HepG2 (cell line): ENCODE data around the gene DENND5A. TPM values are rescaled to one million over a fixed set of nuclear protein-coding genes. Genes with fewer than 3 reads are reported as not detected.

Experiments used
- ZFY ChIP-seq: sonication (generic); formaldehyde crosslinking; IDR thresholded peaks from 2 replicates; pipeline ENCODE4 v1.4.0; 2020; ENCODE audit warnings: missing genetic modification reagents
- ZFYVE20 ChIP-seq: sonication (generic); formaldehyde crosslinking; IDR thresholded peaks from 2 replicates; pipeline ENCODE4 v1.8.0; 2023; ENCODE audit warnings: low read depth, mild to moderate bottlenecking, moderate library complexity, missing genetic modification reagents, borderline replicate concordance
- ZNF629 ChIP-seq: sonication (generic); formaldehyde crosslinking; conservative IDR thresholded peaks from 2 replicates; pipeline ENCODE4 v1.5.0; 2020; ENCODE audit warnings: missing genetic modification reagents
- polyA plus RNA-seq, 8 experiments: library from polyadenylated mRNA; depleted of rRNA in 3 of 8; stranded (reverse) in 7 of 8; unstranded in 1 of 8; fragments of >200 nt; fragmentation: Illumina TruSeq in 4 of 8; extraction: Trizol in 4 of 8; gene quantifications; 2 replicates each; pipeline versions ENCODE4 v1.2.1 to v1.2.3, GENCODE V29; 2011 to 2016; ENCODE audit warnings: low read depth in 4 of 8, missing spikeins in 1 of 8, mixed read lengths in 1 of 8; ENCODE audit not compliant: insufficient read depth in 1 of 8
- total RNA-seq, 5 experiments: library from RNA; depleted of rRNA; stranded (reverse); fragments of >200 nt; fragmentation: Illumina TruSeq; extraction: Trizol; gene quantifications; 2 replicates each; pipeline ENCODE4 v1.2.3, GENCODE V29; 2016; ENCODE audit warnings: low read depth in 1 of 5
- TF ChIP-seq, protein P1 (sequence below): sonication (generic); formaldehyde crosslinking; IDR thresholded peaks from 2 replicates; pipeline ENCODE4 v1.5.0; 2020; ENCODE audit warnings: mild to moderate bottlenecking, missing genetic modification reagents, borderline replicate concordance
- TF ChIP-seq, protein P2 (sequence below): sonication (generic); formaldehyde crosslinking; IDR thresholded peaks from 2 replicates; pipeline ENCODE4 v1.5.0; 2020; ENCODE audit warnings: mild to moderate bottlenecking, missing genetic modification reagents
- TF ChIP-seq, protein P3 (sequence below): sonication (generic); formaldehyde crosslinking; IDR thresholded peaks from 2 replicates; pipeline ENCODE4 v1.4.0; 2020; ENCODE audit warnings: missing genetic modification reagents
- TF ChIP-seq, protein P4 (sequence below): sonication (generic); formaldehyde crosslinking; conservative IDR thresholded peaks from 2 replicates; pipeline ENCODE4 v1.8.1; 2023; ENCODE audit warnings: missing genetic modification reagents
- TF ChIP-seq, protein P5 (sequence below): sonication (generic); formaldehyde crosslinking; IDR thresholded peaks from 2 replicates; pipeline ENCODE4 v1.4.0; 2020; ENCODE audit warnings: missing genetic modification reagents

DENND5A gene
- total and polyA plus RNA-seq, 2 of the 13 experiments (the other 11 are each of a cell fraction or from before 2014, with no cell fraction given): 63.3 to 145 TPM

DNA sequence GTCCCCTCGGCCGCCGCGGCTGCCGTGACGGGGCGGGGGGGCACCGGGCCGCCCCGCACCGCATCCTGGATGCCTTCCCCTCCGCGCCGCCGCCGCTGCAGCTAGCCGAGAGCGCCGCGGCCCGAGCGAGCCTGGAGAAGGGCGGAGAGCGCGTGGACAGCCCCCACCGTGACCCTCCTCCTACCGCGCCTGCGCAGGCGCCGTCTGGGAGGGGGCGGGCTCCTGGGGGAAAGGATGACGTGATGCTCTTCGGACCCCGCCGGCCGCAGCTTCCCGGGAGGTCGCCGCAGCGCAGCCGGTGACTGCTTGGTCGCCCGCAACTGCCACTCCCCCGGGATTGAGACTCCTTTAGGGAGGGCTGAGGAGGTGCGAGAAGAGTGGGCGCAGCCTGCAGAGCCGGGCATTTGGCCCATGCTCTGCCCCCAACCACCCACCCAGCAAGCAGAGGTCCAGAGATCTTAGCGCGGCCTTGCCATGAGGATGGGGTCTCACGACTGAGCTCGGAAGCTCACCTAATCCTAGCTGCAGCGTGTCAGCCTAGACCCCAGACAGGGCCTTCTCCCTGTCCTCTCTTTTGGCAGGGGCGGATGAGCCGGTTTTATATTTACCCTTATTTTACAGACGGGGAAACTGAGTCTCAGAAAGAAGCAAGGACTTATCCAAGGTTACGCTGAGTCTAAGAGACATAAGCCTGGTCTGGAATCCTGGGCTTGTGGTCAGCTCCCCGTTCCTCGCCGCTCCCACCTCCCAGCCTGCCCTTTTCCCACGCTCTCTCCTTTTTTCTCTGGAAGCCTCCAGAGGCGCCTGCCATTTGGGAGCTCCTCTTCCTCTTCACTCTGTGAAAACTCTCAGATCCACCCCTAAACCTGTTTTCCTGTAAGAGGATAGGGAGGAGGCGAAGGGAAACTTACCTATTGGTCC, at the start of gene DENND5A (continued):
- TF ChIP-seq, protein P1, sequence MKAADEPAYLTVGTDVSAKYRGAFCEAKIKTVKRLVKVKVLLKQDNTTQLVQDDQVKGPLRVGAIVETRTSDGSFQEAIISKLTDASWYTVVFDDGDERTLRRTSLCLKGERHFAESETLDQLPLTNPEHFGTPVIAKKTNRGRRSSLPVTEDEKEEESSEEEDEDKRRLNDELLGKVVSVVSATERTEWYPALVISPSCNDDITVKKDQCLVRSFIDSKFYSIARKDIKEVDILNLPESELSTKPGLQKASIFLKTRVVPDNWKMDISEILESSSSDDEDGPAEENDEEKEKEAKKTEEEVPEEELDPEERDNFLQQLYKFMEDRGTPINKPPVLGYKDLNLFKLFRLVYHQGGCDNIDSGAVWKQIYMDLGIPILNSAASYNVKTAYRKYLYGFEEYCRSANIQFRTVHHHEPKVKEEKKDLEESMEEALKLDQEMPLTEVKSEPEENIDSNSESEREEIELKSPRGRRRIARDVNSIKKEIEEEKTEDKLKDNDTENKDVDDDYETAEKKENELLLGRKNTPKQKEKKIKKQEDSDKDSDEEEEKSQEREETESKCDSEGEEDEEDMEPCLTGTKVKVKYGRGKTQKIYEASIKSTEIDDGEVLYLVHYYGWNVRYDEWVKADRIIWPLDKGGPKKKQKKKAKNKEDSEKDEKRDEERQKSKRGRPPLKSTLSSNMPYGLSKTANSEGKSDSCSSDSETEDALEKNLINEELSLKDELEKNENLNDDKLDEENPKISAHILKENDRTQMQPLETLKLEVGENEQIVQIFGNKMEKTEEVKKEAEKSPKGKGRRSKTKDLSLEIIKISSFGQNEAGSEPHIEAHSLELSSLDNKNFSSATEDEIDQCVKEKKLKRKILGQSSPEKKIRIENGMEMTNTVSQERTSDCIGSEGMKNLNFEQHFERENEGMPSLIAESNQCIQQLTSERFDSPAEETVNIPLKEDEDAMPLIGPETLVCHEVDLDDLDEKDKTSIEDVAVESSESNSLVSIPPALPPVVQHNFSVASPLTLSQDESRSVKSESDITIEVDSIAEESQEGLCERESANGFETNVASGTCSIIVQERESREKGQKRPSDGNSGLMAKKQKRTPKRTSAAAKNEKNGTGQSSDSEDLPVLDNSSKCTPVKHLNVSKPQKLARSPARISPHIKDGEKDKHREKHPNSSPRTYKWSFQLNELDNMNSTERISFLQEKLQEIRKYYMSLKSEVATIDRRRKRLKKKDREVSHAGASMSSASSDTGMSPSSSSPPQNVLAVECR (CRISPR knock-in tag): peak; percentile 76
- TF ChIP-seq, protein P2, sequence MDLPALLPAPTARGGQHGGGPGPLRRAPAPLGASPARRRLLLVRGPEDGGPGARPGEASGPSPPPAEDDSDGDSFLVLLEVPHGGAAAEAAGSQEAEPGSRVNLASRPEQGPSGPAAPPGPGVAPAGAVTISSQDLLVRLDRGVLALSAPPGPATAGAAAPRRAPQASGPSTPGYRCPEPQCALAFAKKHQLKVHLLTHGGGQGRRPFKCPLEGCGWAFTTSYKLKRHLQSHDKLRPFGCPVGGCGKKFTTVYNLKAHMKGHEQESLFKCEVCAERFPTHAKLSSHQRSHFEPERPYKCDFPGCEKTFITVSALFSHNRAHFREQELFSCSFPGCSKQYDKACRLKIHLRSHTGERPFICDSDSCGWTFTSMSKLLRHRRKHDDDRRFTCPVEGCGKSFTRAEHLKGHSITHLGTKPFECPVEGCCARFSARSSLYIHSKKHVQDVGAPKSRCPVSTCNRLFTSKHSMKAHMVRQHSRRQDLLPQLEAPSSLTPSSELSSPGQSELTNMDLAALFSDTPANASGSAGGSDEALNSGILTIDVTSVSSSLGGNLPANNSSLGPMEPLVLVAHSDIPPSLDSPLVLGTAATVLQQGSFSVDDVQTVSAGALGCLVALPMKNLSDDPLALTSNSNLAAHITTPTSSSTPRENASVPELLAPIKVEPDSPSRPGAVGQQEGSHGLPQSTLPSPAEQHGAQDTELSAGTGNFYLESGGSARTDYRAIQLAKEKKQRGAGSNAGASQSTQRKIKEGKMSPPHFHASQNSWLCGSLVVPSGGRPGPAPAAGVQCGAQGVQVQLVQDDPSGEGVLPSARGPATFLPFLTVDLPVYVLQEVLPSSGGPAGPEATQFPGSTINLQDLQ (CRISPR knock-in tag): no peak
- no peak for TF ChIP-seq ZNF629 (CRISPR knock-in tag)
- TF ChIP-seq, protein P3, sequence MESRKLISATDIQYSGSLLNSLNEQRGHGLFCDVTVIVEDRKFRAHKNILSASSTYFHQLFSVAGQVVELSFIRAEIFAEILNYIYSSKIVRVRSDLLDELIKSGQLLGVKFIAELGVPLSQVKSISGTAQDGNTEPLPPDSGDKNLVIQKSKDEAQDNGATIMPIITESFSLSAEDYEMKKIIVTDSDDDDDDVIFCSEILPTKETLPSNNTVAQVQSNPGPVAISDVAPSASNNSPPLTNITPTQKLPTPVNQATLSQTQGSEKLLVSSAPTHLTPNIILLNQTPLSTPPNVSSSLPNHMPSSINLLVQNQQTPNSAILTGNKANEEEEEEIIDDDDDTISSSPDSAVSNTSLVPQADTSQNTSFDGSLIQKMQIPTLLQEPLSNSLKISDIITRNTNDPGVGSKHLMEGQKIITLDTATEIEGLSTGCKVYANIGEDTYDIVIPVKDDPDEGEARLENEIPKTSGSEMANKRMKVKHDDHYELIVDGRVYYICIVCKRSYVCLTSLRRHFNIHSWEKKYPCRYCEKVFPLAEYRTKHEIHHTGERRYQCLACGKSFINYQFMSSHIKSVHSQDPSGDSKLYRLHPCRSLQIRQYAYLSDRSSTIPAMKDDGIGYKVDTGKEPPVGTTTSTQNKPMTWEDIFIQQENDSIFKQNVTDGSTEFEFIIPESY (CRISPR knock-in tag): no peak
- TF ChIP-seq, protein P4, sequence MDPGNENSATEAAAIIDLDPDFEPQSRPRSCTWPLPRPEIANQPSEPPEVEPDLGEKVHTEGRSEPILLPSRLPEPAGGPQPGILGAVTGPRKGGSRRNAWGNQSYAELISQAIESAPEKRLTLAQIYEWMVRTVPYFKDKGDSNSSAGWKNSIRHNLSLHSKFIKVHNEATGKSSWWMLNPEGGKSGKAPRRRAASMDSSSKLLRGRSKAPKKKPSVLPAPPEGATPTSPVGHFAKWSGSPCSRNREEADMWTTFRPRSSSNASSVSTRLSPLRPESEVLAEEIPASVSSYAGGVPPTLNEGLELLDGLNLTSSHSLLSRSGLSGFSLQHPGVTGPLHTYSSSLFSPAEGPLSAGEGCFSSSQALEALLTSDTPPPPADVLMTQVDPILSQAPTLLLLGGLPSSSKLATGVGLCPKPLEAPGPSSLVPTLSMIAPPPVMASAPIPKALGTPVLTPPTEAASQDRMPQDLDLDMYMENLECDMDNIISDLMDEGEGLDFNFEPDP (CRISPR knock-in tag): no peak
- TF ChIP-seq ZFY: peak; percentile 71
- TF ChIP-seq, protein P5, sequence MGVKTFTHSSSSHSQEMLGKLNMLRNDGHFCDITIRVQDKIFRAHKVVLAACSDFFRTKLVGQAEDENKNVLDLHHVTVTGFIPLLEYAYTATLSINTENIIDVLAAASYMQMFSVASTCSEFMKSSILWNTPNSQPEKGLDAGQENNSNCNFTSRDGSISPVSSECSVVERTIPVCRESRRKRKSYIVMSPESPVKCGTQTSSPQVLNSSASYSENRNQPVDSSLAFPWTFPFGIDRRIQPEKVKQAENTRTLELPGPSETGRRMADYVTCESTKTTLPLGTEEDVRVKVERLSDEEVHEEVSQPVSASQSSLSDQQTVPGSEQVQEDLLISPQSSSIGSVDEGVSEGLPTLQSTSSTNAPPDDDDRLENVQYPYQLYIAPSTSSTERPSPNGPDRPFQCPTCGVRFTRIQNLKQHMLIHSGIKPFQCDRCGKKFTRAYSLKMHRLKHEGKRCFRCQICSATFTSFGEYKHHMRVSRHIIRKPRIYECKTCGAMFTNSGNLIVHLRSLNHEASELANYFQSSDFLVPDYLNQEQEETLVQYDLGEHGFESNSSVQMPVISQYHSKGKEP (CRISPR knock-in tag): no peak
- no peak for TF ChIP-seq ZFYVE20 (CRISPR knock-in tag)
